GM19043 (cell line): Measurements from ENCODE around the gene UGT2B28.
"Not testable (repeated sequence)": the region's sequence is repeated elsewhere in the genome, so short reads cannot be mapped to it uniquely, and the experiment has no call there.

Experiments
- ATAC-seq: cut with Tn5 transposase; IDR thresholded peaks from one replicate; pipeline ENCODE4 v1.9.1; 2021; ENCODE audit warnings: low read depth; ENCODE audit not compliant: unreplicated experiment

UGT2B28 gene

GRCh38 chr4:69343114-69343513 lies 62.8 kb downstream of the UGT2B28 start:
- not testable (repeated sequence) for ATAC-seq

DNA sequence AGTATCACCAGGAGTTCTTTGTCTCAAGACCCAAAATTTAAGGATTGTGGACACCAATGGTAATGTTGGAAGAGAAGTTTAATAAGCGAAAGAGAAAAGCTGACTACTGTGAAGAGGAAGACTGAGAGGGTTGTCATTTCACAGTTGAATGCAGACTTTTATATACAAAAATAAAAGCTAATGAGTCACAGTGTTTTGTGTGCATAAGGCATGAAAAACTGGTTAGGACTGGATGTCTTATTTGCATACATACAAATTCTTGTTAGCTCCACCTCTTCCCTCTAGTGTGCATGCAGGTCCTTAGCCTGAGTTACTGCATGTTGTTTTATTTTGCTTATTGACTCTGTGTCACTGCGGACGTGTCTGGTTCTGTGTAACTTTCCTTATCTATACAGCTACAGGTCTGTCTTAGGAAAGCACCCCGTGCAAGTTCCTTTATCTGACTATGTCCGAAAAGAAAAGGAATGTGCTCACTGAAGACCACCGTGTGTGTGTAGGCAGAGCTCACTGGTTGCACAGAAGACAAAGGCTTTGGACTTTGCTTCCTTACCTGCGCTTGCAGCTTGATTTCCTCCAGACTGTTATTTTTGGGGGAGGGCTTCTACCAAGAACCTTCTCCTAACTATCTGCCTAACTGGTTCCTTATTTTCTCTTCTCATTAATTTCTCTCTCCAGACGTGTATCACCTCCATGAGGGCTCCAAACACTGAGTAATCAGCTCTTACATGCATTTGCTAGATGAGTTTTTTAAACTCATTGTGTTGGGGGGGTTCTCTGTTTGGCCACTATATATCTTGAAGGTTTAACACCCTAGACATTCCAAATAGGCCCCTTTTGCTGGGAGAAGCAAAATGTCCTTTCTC lies 63.5 kb downstream of the UGT2B28 start:
- ATAC-seq = not testable (repeated sequence)
